ENCODE data around the gene NTRK2. TPM values are rescaled to one million over a fixed set of nuclear protein-coding genes. Genes with fewer than 3 reads are reported as not detected.

Gene NTRK2
- total RNA-seq, 1 donor from 2014 or later = 4.6 TPM

DNA sequence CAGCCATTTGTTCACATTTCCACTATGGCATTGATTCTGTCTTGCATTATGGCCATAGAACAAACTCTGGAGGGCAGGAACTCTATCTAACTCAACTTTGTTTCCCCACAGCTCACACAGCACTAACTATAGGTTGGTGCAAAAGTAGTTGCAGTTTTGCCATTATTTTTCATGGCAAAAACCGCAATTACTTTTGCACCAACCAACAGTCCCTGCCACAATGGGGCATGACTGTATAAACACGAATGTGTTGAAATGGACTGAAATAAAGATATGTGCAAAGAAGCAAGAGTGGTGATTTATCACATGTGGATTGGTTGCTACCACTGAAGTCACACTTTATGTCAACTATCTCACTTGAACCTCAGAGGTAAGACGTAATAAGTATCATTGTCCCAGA, 338.7 kb downstream of the NTRK2 start:
- Mint-ChIP-seq H3K4me1 (ENCODE audit: low read depth, unreplicated experiment) (peaks cover 13% of the 10 kb centered on the region), H3K27ac (ENCODE audit: unreplicated experiment) (no peak overlapping the region), H3K4me3 (ENCODE audit: unreplicated experiment) (no peak overlapping the region), H3K27me3 (ENCODE audit: low read depth, unreplicated experiment) (peaks cover 9% of the 10 kb centered on the region), H3K9me3 (ENCODE audit: unreplicated experiment) (no peaks in the 10 kb centered on the region), H3K36me3 (ENCODE audit: low read depth, unreplicated experiment) (no peaks in the 10 kb centered on the region)
- no peak for FAIRE-seq
- Histone ChIP-seq H3K36me3 (ENCODE audit: insufficient read depth, low read length) (no peaks in the 10 kb centered on the region), H3K9me3 (ENCODE audit: insufficient read depth, low read depth, low read length) (no peaks in the 10 kb centered on the region), H3K4me3 (ENCODE audit: insufficient read depth, low read depth, low read length) (no peak overlapping the region), H3K9ac (ENCODE audit: low read length) (no peak overlapping the region), H2AFZ (ENCODE audit: low read depth, low read length) (no peak overlapping the region), H3K4me1 (ENCODE audit: insufficient read depth, low read length) (no peaks in the 10 kb centered on the region), H3K4me2 (ENCODE audit: low read length) (no peak overlapping the region), H4K20me1 (ENCODE audit: insufficient read depth, low read length) (no peaks in the 10 kb centered on the region), H3K27ac (ENCODE audit: low read depth, low read length) (no peak overlapping the region), H3K79me2 (ENCODE audit: insufficient read depth, low read length) (no peaks in the 10 kb centered on the region), H3K27me3 (ENCODE audit: insufficient read depth, low read length) (peaks cover 4% of the 10 kb centered on the region)
- TF ChIP-seq, protein P1, sequence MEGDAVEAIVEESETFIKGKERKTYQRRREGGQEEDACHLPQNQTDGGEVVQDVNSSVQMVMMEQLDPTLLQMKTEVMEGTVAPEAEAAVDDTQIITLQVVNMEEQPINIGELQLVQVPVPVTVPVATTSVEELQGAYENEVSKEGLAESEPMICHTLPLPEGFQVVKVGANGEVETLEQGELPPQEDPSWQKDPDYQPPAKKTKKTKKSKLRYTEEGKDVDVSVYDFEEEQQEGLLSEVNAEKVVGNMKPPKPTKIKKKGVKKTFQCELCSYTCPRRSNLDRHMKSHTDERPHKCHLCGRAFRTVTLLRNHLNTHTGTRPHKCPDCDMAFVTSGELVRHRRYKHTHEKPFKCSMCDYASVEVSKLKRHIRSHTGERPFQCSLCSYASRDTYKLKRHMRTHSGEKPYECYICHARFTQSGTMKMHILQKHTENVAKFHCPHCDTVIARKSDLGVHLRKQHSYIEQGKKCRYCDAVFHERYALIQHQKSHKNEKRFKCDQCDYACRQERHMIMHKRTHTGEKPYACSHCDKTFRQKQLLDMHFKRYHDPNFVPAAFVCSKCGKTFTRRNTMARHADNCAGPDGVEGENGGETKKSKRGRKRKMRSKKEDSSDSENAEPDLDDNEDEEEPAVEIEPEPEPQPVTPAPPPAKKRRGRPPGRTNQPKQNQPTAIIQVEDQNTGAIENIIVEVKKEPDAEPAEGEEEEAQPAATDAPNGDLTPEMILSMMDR (IDR thresholded peaks at IDR 0.05; ENCODE audit: insufficient read depth, low read depth, low read length) = no peak
- no peak for TF ChIP-seq EZH2 (IDR thresholded peaks at IDR 0.05; ENCODE audit: insufficient read depth, low read length)
- DNase-seq (ENCODE audit: low read depth) = no peak

DNA sequence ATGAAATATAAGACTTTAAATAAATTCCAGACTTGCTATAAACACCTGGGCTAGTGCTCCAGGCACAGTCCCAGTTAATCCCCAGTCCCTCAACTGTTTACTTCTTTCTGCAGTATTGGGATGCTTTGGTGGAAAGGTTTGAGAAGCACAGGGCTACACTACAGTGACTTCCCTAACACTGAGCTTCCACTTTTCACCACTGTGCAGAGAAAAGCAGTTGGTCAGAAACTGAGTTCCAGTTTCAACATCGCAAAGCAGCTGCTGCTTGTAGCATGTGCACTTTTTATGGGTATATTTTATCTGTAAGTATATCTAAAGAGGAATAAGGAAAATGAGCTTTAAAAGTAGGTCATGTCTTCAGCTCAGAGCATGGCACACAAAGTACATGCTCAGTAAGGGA, 339.7 kb downstream of the NTRK2 start:
- no peaks in the 10 kb centered on the region for H3K36me3 Mint-ChIP-seq (ENCODE audit: low read depth, unreplicated experiment)
- no peak for DNase-seq (ENCODE audit: low read depth)
- H3K4me3 Mint-ChIP-seq (ENCODE audit: unreplicated experiment) = no peak overlapping the region
- H3K9me3 ChIP-seq (ENCODE audit: insufficient read depth, low read depth, low read length) = no peaks in the 10 kb centered on the region
- no peaks in the 10 kb centered on the region for H4K20me1 ChIP-seq (ENCODE audit: insufficient read depth, low read length)
- peaks cover 13% of the 10 kb centered on the region for H3K4me1 Mint-ChIP-seq (ENCODE audit: low read depth, unreplicated experiment)
- H3K9me3 Mint-ChIP-seq (ENCODE audit: unreplicated experiment) = no peaks in the 10 kb centered on the region
- no peak overlapping the region for H2AFZ ChIP-seq (ENCODE audit: low read depth, low read length)
- no peak overlapping the region for H3K9ac ChIP-seq (ENCODE audit: low read length)
- FAIRE-seq = no peak
- H3K27me3 ChIP-seq (ENCODE audit: insufficient read depth, low read length) = peaks cover 4% of the 10 kb centered on the region
- peaks cover 5% of the 10 kb centered on the region for H3K27me3 Mint-ChIP-seq (ENCODE audit: low read depth, unreplicated experiment)
- no peak overlapping the region for H3K4me2 ChIP-seq (ENCODE audit: low read length)
- H3K4me1 ChIP-seq (ENCODE audit: insufficient read depth, low read length) = no peaks in the 10 kb centered on the region
- TF ChIP-seq, protein P1 (IDR thresholded peaks at IDR 0.05; ENCODE audit: insufficient read depth, low read depth, low read length) = no peak
- no peak for TF ChIP-seq EZH2 (IDR thresholded peaks at IDR 0.05; ENCODE audit: insufficient read depth, low read length)
- H3K27ac Mint-ChIP-seq (ENCODE audit: unreplicated experiment) = no peak overlapping the region
- H3K36me3 ChIP-seq (ENCODE audit: insufficient read depth, low read length) = no peaks in the 10 kb centered on the region
- H3K4me3 ChIP-seq (ENCODE audit: insufficient read depth, low read depth, low read length) = no peak overlapping the region
- no peak overlapping the region for H3K27ac ChIP-seq (ENCODE audit: low read depth, low read length)
- H3K79me2 ChIP-seq (ENCODE audit: insufficient read depth, low read length) = no peaks in the 10 kb centered on the region

DNA sequence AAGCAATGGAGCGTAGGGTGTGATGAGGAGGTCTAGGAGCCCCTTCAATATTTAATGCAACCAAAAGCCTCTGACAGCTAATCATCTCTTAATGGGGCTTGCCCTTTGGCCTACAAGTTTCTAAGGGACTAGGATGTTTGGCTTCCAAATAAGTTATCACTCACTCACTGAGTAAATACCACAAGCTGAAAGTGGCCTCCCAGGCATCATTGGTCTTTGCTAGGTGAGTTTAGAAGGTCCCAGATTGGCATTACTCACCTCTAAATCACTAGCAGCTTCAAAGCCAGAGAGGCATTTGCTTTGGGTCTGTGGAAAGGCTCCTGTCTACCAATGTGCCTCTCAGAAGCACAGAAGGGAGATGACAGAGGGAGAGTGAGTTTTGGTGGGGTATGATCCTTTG, 344.2 kb downstream of the NTRK2 start:
- no peak overlapping the region for H3K9ac ChIP-seq (ENCODE audit: low read length)
- Mint-ChIP-seq H3K36me3 (ENCODE audit: low read depth, unreplicated experiment) (no peaks in the 10 kb centered on the region), H3K4me1 (ENCODE audit: low read depth, unreplicated experiment) (peaks cover 17% of the 10 kb centered on the region), H3K4me3 (ENCODE audit: unreplicated experiment) (no peak overlapping the region), H3K9me3 (ENCODE audit: unreplicated experiment) (no peaks in the 10 kb centered on the region), H3K27ac (ENCODE audit: unreplicated experiment) (no peak overlapping the region), H3K27me3 (ENCODE audit: low read depth, unreplicated experiment) (no peaks in the 10 kb centered on the region)
- H3K36me3 ChIP-seq (ENCODE audit: insufficient read depth, low read length) = no peaks in the 10 kb centered on the region
- H3K4me3 ChIP-seq (ENCODE audit: insufficient read depth, low read depth, low read length) = no peak overlapping the region
- H3K4me1 ChIP-seq (ENCODE audit: insufficient read depth, low read length) = no peaks in the 10 kb centered on the region
- no peak overlapping the region for H3K27ac ChIP-seq (ENCODE audit: low read depth, low read length)
- no peaks in the 10 kb centered on the region for H3K79me2 ChIP-seq (ENCODE audit: insufficient read depth, low read length)
- no peak for FAIRE-seq
- DNase-seq (ENCODE audit: low read depth) = no peak
- no peak for TF ChIP-seq EZH2 (IDR thresholded peaks at IDR 0.05; ENCODE audit: insufficient read depth, low read length)
- TF ChIP-seq, protein P1 (IDR thresholded peaks at IDR 0.05; ENCODE audit: insufficient read depth, low read depth, low read length) = no peak
- no peak overlapping the region for H2AFZ ChIP-seq (ENCODE audit: low read depth, low read length)
- H3K27me3 ChIP-seq (ENCODE audit: insufficient read depth, low read length) = peaks cover 10% of the 10 kb centered on the region
- H4K20me1 ChIP-seq (ENCODE audit: insufficient read depth, low read length) = no peaks in the 10 kb centered on the region
- H3K9me3 ChIP-seq (ENCODE audit: insufficient read depth, low read depth, low read length) = no peaks in the 10 kb centered on the region
- no peak overlapping the region for H3K4me2 ChIP-seq (ENCODE audit: low read length)
